ENCODE measurements around the gene TRMU.

DNA sequence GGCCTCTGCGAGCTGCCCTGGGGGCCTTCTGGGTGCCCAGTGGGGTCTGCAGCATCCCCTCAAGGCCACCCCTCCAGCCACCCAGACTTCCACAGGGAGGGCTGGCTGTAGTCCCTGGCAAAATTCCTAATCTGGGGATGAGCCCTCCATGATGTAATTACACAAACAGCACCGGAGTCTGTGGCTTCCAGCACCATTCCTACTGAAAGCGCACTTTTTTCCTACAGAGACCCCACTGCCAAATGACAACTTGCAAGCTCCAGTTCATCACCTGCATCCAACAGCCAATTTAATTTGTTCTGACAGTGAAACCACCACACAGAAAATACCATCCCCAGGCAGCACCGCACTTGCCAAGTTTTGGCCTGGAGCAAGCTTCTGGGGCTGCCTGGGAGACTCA lies 70.4 kb downstream of the TRMU start:
- TF ChIP-seq POLR2AphosphoS5 (IDR thresholded peaks at IDR 0.05) = no peak
- TF ChIP-seq POLR2A (IDR thresholded peaks at IDR 0.05) = no peak
